Measurements from ENCODE around the gene ABCA7.

The ABCA7 gene

GRCh38 chr19:1058112-1058511 is 18.2 kb downstream of the ABCA7 start:
- DNase-seq (ENCODE audit: extremely low read depth, low read depth) = no peak
- TF ChIP-seq, protein P1, sequence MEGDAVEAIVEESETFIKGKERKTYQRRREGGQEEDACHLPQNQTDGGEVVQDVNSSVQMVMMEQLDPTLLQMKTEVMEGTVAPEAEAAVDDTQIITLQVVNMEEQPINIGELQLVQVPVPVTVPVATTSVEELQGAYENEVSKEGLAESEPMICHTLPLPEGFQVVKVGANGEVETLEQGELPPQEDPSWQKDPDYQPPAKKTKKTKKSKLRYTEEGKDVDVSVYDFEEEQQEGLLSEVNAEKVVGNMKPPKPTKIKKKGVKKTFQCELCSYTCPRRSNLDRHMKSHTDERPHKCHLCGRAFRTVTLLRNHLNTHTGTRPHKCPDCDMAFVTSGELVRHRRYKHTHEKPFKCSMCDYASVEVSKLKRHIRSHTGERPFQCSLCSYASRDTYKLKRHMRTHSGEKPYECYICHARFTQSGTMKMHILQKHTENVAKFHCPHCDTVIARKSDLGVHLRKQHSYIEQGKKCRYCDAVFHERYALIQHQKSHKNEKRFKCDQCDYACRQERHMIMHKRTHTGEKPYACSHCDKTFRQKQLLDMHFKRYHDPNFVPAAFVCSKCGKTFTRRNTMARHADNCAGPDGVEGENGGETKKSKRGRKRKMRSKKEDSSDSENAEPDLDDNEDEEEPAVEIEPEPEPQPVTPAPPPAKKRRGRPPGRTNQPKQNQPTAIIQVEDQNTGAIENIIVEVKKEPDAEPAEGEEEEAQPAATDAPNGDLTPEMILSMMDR (IDR thresholded peaks at IDR 0.05; ENCODE audit: low read depth, low read length) = no peak

- no peak for DNase-seq (ENCODE audit: extremely low read depth, low read depth)
- TF ChIP-seq, protein P1 (IDR thresholded peaks at IDR 0.05; ENCODE audit: low read depth, low read length) = no peak
These were observed 20.8 kb downstream of the ABCA7 start for GRCh38 chr19:1060689-1061088.

DNA sequence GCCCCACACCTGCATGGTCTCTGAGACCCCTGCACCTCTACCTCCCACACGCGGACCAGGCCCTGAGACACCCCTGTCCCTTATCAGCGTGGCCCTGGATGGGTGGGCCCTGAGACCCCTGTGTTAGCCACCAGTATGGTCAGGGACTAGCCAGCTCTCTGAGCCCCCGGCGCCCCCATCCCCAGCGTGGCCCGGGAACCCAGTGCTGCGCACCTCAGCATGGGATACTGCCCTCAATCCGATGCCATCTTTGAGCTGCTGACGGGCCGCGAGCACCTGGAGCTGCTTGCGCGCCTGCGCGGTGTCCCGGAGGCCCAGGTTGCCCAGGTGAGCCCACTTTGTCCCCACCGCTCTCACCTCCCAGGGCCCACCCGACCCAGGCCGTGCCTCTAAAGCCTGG is 22.1 kb downstream of the ABCA7 start:
- no peak for DNase-seq (ENCODE audit: extremely low read depth, low read depth)
- TF ChIP-seq, protein P1 (IDR thresholded peaks at IDR 0.05; ENCODE audit: low read depth, low read length) = no peak

DNA sequence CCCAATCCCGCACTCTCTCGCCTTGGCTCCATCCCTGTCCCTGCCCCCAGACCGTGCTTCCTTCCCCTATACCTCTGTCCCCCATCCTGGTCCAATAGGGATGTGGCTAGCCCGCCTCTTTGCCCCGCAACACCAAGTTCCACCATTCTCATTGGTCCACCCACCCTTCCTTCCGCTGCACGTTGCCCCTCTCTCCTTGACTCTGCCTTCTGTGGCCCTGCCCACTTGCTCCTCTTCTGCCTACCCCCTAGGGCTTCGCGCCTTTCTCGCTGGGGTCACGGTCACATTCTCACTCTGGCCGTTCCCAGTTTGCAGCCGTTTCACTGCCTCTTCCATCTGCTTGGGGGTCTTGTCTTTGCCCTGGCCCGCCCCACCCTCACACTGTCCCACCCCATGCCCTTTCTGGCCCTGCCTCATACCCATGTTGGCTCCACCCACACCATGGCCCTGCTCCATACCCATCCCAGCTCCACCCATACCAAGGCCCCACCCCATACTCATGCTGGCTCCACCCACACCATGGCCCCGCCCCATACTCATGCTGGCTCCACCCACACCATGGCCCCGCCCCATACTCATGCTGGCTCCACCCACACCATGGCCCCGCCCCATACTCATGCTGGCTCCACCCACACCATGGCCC is 22.6 kb downstream of the ABCA7 start:
- TF ChIP-seq, protein P1 (IDR thresholded peaks at IDR 0.05; ENCODE audit: low read depth, low read length) = no peak
- no peak for DNase-seq (ENCODE audit: extremely low read depth, low read depth)

GRCh38 chr19:1063030-1063908 is 23.4 kb downstream of the ABCA7 start:
- TF ChIP-seq, protein P1 (IDR thresholded peaks at IDR 0.05; ENCODE audit: low read depth, low read length) = no peak
- no peak for DNase-seq (ENCODE audit: extremely low read depth, low read depth)

- TF ChIP-seq, protein P1 (IDR thresholded peaks at IDR 0.05; ENCODE audit: low read depth, low read length) = no peak
- no peak for DNase-seq (ENCODE audit: extremely low read depth, low read depth)
These were observed 24.2 kb downstream of the ABCA7 start for GRCh38 chr19:1063909-1064660.

Data from AG09319 (cell line).